ENCODE results near the gene SLC23A3. TPM values are rescaled to one million over a fixed set of nuclear protein-coding genes. Genes with fewer than 3 reads are reported as not detected.

SLC23A3 gene
- total and polyA plus RNA-seq, 4 donors, result 1.6 to 7.3 (median 4.1) TPM

DNA sequence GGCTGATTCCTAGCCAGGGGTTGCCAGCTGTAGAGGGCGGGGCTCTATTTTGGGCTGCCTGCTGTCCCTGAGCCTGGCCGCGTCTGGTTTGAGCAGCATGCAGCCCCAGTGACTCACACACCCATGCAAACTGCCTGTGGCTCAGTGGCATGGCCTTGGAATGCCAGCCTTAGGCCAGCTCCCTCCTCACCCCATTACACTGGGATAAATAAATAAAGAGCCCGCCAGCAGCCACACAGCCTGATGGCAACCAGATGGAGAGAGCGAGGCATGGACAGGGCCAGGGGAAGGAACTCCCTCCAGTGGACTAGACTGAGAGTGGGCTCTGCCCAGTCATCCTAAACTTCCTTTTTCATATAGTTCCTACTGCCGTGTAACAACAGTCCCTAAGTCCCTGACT lies 27.5 kb downstream of the SLC23A3 start:
- Histone ChIP-seq H3K9me3 (ENCODE audit: control insufficient read depth, low read length) (no peaks in the 10 kb centered on the region), H3K4me1 (ENCODE audit: control insufficient read depth in 1 of 2, insufficient read depth in 2 of 2, low read length in 2 of 2) (no peaks in the 10 kb centered on the region), H3K27ac (ENCODE audit: low read depth in 1 of 2, low read length in 2 of 2) (no peak overlapping the region), H3K27me3 (ENCODE audit: control insufficient read depth in 1 of 2, insufficient read depth in 2 of 2, low read length in 1 of 2) (no peaks in the 10 kb centered on the region), H3K36me3 (ENCODE audit: control insufficient read depth in 1 of 2, insufficient read depth in 2 of 2, low read length in 1 of 2) (peaks cover 2 to 7% of the 10 kb centered on the region in 2 donors), H3K4me3 (ENCODE audit: low read length in 2 of 2) (no peak overlapping the region)
- intact Hi-C loops (cut with DNase I), result no loop called here
- peak; percentile 75 for ATAC-seq (ENCODE audit: low FRiP score)
- 20 to 28% methylated on average over 6 of the region's 6 CpGs for WGBS, 2 donors
- peak; percentile 82 to 83 for DNase-seq

DNA sequence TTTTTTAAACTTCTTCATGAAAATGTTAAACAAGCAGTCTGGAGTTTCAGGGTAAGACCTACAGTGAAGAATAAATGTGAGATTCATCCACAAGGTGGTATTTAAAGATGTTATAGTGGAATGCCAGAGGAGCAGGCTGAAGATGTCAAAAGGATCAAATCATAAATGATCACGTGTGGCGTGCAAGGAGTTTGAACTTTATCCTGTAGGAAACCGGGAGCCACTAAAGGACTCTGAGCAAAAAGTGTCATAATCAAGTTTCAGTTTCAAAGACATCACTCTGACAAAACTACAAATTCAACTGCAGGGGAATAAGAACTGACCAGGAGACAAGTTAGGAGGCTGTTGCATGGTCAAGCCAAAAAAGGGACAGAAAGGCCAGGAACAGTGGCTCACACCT lies 29.1 kb downstream of the SLC23A3 start:
- Histone ChIP-seq H3K4me1 (ENCODE audit: control insufficient read depth in 1 of 2, insufficient read depth in 2 of 2, low read length in 2 of 2) (no peaks in the 10 kb centered on the region), H3K27me3 (ENCODE audit: control insufficient read depth in 1 of 2, insufficient read depth in 2 of 2, low read length in 1 of 2) (no peaks in the 10 kb centered on the region), H3K9me3 (ENCODE audit: control insufficient read depth, low read length) (no peaks in the 10 kb centered on the region), H3K27ac (ENCODE audit: low read depth in 1 of 2, low read length in 2 of 2) (no peak overlapping the region), H3K36me3 (ENCODE audit: control insufficient read depth in 1 of 2, insufficient read depth in 2 of 2, low read length in 1 of 2) (peaks cover 0 to 7% of the 10 kb centered on the region in 2 donors), H3K4me3 (ENCODE audit: low read length in 2 of 2) (no peak overlapping the region)
- DNase-seq (no peak), ATAC-seq (ENCODE audit: low FRiP score) (no peak)
- intact Hi-C loops (cut with DNase I), result no loop called here
- WGBS, 2 donors, result 95 to 98% methylated on average over 3 of the region's 3 CpGs

DNA sequence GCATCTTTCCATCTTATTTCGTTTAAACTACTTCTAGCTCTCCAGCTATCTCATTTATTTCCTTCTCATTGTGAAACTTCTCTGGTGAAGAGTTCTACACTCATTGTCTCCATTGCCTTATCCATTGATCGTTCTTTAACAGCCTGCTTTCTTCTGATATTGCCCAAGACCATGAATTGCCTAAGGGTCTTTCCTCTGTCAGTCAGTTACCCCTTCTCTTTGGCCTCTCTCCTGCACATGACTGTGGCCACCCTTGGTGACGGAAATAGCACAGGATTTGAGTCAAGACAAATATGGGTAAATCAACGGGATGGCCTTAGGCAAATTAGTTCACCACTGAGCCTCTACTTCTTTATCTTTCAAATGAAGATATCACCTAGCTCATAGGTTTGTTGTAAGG lies 35.9 kb downstream of the SLC23A3 start:
- intact Hi-C loops (cut with DNase I), result no loop called here
- WGBS, 2 donors, result 92 to 94% methylated on average over 4 of the region's 4 CpGs
- no peak overlapping the region for H3K27ac ChIP-seq (ENCODE audit: low read depth in 1 of 2, low read length in 2 of 2)
- H3K4me3 ChIP-seq (ENCODE audit: low read length in 2 of 2), result no peak overlapping the region
- H3K4me1 ChIP-seq (ENCODE audit: control insufficient read depth in 1 of 2, insufficient read depth in 2 of 2, low read length in 2 of 2), result no peaks in the 10 kb centered on the region
- DNase-seq (no peak), ATAC-seq (ENCODE audit: low FRiP score) (no peak)
- H3K27me3 ChIP-seq (ENCODE audit: control insufficient read depth in 1 of 2, insufficient read depth in 2 of 2, low read length in 1 of 2), result no peaks in the 10 kb centered on the region
- no peaks in the 10 kb centered on the region for H3K9me3 ChIP-seq (ENCODE audit: control insufficient read depth, low read length)
- H3K36me3 ChIP-seq (ENCODE audit: control insufficient read depth in 1 of 2, insufficient read depth in 2 of 2, low read length in 1 of 2), result no peaks in the 10 kb centered on the region

DNA sequence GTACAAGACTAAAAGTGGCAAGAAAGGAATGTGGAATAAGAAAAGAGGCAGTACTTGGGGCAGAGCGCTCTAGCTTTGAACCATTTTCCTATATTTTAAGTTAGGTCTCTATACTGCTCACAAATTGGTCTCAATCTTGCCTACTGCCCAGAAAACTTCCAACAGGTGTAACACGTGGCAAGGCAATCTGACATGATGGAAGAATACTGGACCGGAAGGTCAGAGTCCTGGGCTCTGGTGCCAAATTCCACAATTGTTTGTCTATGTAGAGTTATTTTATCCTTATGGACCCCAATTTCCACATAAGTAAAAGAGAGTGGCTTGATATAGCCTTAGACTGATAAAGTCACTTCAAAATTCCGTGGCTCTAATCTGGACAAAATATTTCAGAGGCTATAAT lies 38.1 kb downstream of the SLC23A3 start:
- no peaks in the 10 kb centered on the region for H3K9me3 ChIP-seq (ENCODE audit: control insufficient read depth, low read length)
- H3K27ac ChIP-seq (ENCODE audit: low read depth in 1 of 2, low read length in 2 of 2), result no peak overlapping the region
- ATAC-seq (ENCODE audit: low FRiP score) (no peak), DNase-seq (no peak)
- H3K27me3 ChIP-seq (ENCODE audit: control insufficient read depth in 1 of 2, insufficient read depth in 2 of 2, low read length in 1 of 2), result no peaks in the 10 kb centered on the region
- no peak overlapping the region for H3K4me3 ChIP-seq (ENCODE audit: low read length in 2 of 2)
- no peaks in the 10 kb centered on the region for H3K4me1 ChIP-seq (ENCODE audit: control insufficient read depth in 1 of 2, insufficient read depth in 2 of 2, low read length in 2 of 2)
- intact Hi-C loops (cut with DNase I), result no loop called here
- 88 to 89% methylated on average over 4 of the region's 4 CpGs for WGBS, 2 donors
- H3K36me3 ChIP-seq (ENCODE audit: control insufficient read depth in 1 of 2, insufficient read depth in 2 of 2, low read length in 1 of 2), result no peaks in the 10 kb centered on the region

DNA sequence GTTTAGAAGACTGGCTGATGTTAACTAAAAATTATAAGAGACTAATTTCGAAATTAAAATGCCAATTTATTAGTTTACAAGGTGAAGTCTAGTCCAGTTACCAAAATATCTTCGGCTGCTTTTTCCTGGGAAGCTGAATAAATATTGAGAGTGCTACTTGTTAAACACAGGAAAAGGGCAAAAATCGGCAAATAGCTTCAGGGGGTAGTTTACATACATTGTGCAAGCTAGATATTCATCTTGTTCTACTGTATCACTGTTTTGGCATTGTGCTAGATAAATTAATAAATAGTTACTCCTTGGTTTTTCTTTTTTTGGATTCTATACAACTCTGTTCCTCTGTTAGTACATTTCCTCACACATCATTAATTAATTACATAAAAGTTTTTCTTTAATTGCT lies 38.5 kb downstream of the SLC23A3 start:
- Histone ChIP-seq H3K27ac (ENCODE audit: low read depth in 1 of 2, low read length in 2 of 2) (no peak overlapping the region), H3K9me3 (ENCODE audit: control insufficient read depth, low read length) (no peaks in the 10 kb centered on the region), H3K27me3 (ENCODE audit: control insufficient read depth in 1 of 2, insufficient read depth in 2 of 2, low read length in 1 of 2) (no peaks in the 10 kb centered on the region), H3K36me3 (ENCODE audit: control insufficient read depth in 1 of 2, insufficient read depth in 2 of 2, low read length in 1 of 2) (no peaks in the 10 kb centered on the region), H3K4me1 (ENCODE audit: control insufficient read depth in 1 of 2, insufficient read depth in 2 of 2, low read length in 2 of 2) (no peaks in the 10 kb centered on the region), H3K4me3 (ENCODE audit: low read length in 2 of 2) (no peak overlapping the region)
- DNase-seq, result no peak
- WGBS, 2 donors, result 91 to 92% methylated on average over 3 of the region's 3 CpGs
- ATAC-seq (ENCODE audit: low FRiP score), result no peak
- intact Hi-C loops (cut with DNase I), result no loop called here

DNA sequence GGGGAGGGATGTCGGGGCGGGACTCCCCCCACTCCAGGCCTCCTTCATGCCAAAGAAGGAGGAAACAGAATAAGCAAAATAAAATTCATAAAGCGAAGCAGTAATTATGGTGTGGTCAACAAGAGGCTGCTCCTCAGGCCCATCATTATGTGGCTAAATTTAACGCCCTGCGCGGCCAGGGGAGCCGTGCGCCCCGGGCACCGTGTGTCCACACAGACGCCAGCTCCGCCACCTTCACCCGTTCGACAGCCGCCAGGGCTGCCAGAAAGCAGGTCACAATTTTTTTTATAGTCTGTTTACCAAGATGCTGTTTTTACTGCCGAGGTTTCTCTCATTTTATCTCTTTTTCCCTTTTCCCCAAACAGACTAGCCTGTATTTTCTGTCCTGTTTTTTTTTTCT lies 40.2 kb downstream of the SLC23A3 start:
- WGBS, 2 donors, result 90 to 93% methylated on average over 16 of the region's 16 CpGs
- intact Hi-C loops (cut with DNase I), result no loop called here
- no peaks in the 10 kb centered on the region for H3K36me3 ChIP-seq (ENCODE audit: control insufficient read depth in 1 of 2, insufficient read depth in 2 of 2, low read length in 1 of 2)
- H3K4me3 ChIP-seq (ENCODE audit: low read length in 2 of 2), result no peak overlapping the region
- no peaks in the 10 kb centered on the region for H3K4me1 ChIP-seq (ENCODE audit: control insufficient read depth in 1 of 2, insufficient read depth in 2 of 2, low read length in 2 of 2)
- no peaks in the 10 kb centered on the region for H3K9me3 ChIP-seq (ENCODE audit: control insufficient read depth, low read length)
- DNase-seq (no peak), ATAC-seq (ENCODE audit: low FRiP score) (no peak)
- no peak overlapping the region for H3K27ac ChIP-seq (ENCODE audit: low read depth in 1 of 2, low read length in 2 of 2)
- no peaks in the 10 kb centered on the region for H3K27me3 ChIP-seq (ENCODE audit: control insufficient read depth in 1 of 2, insufficient read depth in 2 of 2, low read length in 1 of 2)

DNA sequence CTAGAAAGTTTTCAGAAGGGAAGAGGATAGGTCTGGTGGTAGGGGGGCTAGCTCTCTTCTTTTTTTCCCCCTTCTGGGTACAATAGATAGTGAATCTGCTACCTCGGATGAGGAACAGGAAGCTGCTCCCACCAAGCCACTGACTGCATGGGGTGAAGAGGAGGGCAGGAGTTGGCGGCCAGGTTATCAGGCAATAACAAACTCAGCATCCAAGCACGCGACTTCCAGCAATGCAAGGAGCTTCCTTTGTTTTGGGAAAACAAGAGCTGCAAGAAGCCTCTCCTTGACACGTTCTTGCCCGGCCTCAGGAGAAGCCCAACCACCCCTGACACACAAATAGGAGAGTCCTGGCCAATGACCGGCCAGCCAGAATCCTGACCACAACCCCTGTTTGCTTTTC lies 41.4 kb downstream of the SLC23A3 start:
- Histone ChIP-seq H3K27me3 (ENCODE audit: control insufficient read depth in 1 of 2, insufficient read depth in 2 of 2, low read length in 1 of 2) (no peaks in the 10 kb centered on the region), H3K4me3 (ENCODE audit: low read length in 2 of 2) (no peak overlapping the region), H3K27ac (ENCODE audit: low read depth in 1 of 2, low read length in 2 of 2) (no peak overlapping the region), H3K4me1 (ENCODE audit: control insufficient read depth in 1 of 2, insufficient read depth in 2 of 2, low read length in 2 of 2) (no peaks in the 10 kb centered on the region), H3K36me3 (ENCODE audit: control insufficient read depth in 1 of 2, insufficient read depth in 2 of 2, low read length in 1 of 2) (no peaks in the 10 kb centered on the region), H3K9me3 (ENCODE audit: control insufficient read depth, low read length) (no peaks in the 10 kb centered on the region)
- 87 to 93% methylated on average over 7 of the region's 7 CpGs for WGBS, 2 donors
- ATAC-seq (ENCODE audit: low FRiP score) (no peak), DNase-seq (no peak)
- intact Hi-C loops (cut with DNase I), result no loop called here

DNA sequence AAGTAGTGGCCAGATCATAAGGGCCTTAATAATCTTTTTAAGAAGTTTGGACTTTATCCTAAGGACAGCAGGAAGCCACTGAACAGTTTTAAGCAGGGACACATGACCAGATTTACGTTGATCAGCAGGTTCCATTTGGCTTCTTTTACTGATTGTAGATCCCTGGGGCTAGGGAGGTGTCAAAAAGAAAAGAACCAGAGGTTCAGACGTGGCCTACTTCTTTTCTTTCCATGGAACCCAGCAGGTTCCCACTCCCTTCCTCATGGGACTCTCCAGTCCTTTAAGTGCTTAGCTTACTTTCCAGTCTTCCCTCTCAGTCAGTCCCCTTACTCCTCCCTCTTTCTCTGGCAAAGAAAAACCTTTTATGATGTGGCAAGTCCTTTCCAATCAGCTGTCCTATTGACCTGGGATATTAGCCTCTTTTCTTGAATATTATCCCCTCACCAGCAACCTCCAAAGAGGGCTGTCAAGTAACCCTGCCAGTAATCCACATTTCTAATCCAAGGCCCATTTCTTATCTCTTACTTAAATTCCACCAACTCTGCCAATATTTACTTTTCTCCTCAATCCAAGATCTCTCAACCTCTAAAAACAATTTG lies 42.7 kb downstream of the SLC23A3 start:
- H3K4me1 ChIP-seq (ENCODE audit: control insufficient read depth in 1 of 2, insufficient read depth in 2 of 2, low read length in 2 of 2), result no peaks in the 10 kb centered on the region
- H3K4me3 ChIP-seq (ENCODE audit: low read length in 2 of 2), result no peak overlapping the region
- WGBS, 2 donors, result 41 to 46% methylated on average over 2 of the region's 2 CpGs
- intact Hi-C loops (cut with DNase I), result no loop called here
- no peak for DNase-seq
- H3K27ac ChIP-seq (ENCODE audit: low read depth in 1 of 2, low read length in 2 of 2), result no peak overlapping the region
- ATAC-seq (ENCODE audit: low FRiP score), result no peak
- no peaks in the 10 kb centered on the region for H3K9me3 ChIP-seq (ENCODE audit: control insufficient read depth, low read length)
- no peaks in the 10 kb centered on the region for H3K36me3 ChIP-seq (ENCODE audit: control insufficient read depth in 1 of 2, insufficient read depth in 2 of 2, low read length in 1 of 2)
- no peaks in the 10 kb centered on the region for H3K27me3 ChIP-seq (ENCODE audit: control insufficient read depth in 1 of 2, insufficient read depth in 2 of 2, low read length in 1 of 2)

DNA sequence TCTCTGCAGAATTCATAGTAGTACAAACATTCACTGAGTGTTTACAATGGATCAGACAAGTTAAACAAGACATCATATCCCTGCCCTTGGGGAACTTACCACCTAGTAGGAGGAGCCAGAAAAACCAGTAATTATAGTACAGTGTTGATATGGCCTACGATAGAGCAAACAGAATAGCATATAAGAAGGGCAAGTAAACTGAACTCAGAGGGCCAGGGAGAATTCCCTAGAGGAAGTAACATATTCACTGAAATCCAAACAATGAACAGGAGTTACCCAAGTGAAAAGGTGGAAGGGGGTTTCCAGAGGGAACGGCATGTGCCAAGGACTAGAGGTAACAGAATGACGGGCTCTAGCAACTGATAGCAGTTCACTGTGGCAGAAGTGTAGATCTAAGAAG lies 43.3 kb downstream of the SLC23A3 start:
- Histone ChIP-seq H3K9me3 (ENCODE audit: control insufficient read depth, low read length) (no peaks in the 10 kb centered on the region), H3K27ac (ENCODE audit: low read depth in 1 of 2, low read length in 2 of 2) (no peak overlapping the region), H3K27me3 (ENCODE audit: control insufficient read depth in 1 of 2, insufficient read depth in 2 of 2, low read length in 1 of 2) (no peaks in the 10 kb centered on the region), H3K36me3 (ENCODE audit: control insufficient read depth in 1 of 2, insufficient read depth in 2 of 2, low read length in 1 of 2) (no peaks in the 10 kb centered on the region), H3K4me3 (ENCODE audit: low read length in 2 of 2) (no peak overlapping the region), H3K4me1 (ENCODE audit: control insufficient read depth in 1 of 2, insufficient read depth in 2 of 2, low read length in 2 of 2) (no peaks in the 10 kb centered on the region)
- 83 to 86% methylated on average over 3 of the region's 3 CpGs for WGBS, 2 donors
- DNase-seq, result no peak
- intact Hi-C loops (cut with DNase I), result no loop called here
- ATAC-seq (ENCODE audit: low FRiP score), result no peak
